NCI-H345 treated with DMSO at 0.1 percent for 48 hours (cell line): ENCODE results near the gene C5orf34.
"Not testable (repeated sequence)": the region's sequence is repeated elsewhere in the genome, so short reads cannot be mapped to it uniquely, and the experiment has no call there.

Experiments used
- DNase-seq: peaks from one replicate; lab custom pipeline; 2025; ENCODE audit not compliant: unreplicated experiment; lab: John Stamatoyannopoulos, UW

Gene C5orf34

DNA sequence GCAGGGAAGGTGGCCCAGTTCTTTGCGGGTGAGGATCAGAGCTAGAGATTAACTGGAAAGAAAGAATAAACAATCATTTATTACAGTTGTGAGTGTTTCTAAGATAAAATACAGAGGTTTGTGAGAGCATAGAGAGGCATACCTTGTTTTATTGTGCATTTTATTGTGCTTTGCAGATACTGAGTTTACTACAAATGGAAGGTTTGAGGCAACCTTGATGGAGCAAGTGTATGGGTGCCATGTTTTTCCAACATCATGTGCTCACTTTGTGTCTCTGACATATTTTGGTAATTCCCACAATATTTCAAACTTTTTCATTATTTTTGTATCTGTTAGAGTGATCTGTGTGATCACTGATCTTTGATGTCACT, 715 bp upstream of the C5orf34 start:
- no peak for DNase-seq

DNA sequence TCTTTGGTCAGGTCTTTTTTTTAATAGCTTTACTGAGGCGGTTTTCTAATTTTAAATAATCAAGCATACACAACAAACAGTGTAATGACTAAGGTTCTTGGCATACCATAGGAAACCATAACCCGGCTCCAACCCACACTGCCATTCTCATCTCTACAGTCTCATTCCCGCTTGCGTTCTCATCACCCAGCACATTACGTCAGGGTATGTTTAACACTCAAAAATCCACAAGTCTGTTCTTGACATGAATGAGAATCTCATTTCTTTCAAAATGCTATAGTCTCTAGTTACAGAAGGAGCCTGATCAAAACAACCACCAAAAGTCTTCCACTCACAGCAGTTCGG, 505 bp downstream of the C5orf34 start:
- DNase-seq = no peak

DNA sequence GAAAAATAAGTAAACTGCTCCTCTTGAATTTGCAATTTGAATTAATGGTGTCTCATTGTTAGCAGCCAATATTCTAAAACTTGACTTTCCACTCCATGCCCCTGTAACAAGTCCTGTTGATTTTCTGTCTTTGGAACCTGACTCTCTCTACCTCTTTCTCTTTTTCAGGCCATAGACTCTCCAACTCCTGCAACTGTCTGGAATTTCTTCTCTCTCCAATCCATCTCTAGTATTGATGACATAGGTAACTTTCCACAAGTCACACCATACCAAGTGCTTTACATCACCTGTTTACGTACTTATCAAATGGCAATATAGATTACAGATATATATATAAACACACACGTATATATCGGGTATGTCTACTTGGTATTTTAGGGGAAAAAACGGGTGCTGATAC, 923 bp downstream of the C5orf34 start:
- no peak for DNase-seq

DNA sequence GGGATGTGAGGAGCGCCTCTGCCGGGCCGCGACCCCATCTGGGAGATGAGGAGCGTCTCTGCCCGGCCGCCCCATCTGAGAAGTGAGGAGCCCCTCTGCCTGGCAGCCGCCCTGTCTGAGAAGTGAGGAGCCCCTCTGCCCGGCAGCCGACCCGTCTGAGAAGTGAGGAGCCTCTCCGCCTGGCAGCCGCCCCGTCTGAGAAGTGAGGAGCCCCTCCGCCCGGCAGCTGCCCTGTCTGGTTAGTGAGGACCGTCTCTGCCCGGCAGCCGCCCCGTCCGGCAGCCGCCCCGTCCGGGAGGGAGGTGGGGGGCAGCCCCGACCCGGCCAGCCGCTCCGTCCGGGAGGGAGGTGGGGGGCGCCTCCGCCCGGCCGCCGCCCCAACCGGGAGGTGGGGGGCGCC, 3.9 kb downstream of the C5orf34 start:
- DNase-seq = not testable (repeated sequence)

DNA sequence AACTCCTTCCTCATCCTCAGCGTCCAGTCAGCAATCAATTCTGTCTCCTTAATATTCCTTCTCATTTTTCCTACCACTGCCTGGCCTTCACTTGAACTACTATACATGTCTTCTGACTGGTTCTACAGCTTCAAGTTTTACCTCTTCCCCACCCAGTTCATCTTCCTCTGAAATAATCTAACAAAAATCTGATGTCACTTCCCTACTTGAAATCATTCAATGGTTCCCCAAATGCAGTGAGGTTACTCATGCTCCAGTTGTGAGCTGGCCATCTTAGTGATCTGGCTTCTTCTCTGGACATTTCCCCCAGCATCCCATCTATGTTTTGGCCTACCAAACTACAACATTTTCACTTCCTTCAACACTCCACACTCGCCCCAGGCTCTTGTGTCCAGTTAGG, 16.4 kb downstream of the C5orf34 start:
- no peak for DNase-seq

DNA sequence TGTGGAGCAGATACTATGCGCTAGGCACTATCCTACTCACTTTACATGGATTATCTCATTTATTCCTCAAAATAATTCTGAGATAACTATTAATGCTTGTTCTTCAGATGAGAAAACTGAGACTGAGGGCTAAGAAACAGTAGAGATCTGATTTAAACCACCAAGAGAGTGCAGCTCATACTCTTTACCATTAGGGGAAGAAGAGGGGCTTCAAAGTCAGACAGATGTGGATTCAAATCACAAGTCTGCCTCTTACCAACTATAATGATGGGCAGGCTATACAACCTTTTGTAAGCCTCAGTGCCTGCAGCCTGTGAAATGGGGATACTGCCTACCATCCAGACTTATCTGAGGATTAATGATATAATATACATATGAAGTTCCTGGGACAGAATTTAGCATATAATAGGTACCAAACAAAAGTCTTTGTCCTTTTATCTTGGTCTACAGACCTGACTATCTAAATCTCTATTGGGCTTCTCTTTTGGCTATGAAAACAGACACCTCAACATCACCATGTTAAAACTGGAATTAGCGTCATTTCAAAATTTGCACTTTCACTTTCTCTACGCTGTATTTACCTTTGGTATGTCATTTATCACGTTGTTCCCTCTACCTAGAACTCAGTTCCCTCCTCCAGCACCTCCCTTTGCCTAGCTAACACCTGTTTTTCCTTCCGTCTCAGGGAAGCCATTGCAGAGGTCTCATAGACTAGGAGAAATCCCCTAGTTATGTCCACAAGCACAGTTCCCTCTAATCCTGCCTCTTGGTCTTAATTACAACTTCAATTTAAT, 17.4 kb downstream of the C5orf34 start:
- DNase-seq = no peak

GRCh38 chr5:43491326-43491725, 23.6 kb downstream of the C5orf34 start:
- DNase-seq = no peak

- no peak for DNase-seq
Measured at GRCh38 chr5:43486353-43486752, 28.6 kb downstream of the C5orf34 start.

GRCh38 chr5:43485406-43485805, 29.5 kb downstream of the C5orf34 start:
- no peak for DNase-seq

DNA sequence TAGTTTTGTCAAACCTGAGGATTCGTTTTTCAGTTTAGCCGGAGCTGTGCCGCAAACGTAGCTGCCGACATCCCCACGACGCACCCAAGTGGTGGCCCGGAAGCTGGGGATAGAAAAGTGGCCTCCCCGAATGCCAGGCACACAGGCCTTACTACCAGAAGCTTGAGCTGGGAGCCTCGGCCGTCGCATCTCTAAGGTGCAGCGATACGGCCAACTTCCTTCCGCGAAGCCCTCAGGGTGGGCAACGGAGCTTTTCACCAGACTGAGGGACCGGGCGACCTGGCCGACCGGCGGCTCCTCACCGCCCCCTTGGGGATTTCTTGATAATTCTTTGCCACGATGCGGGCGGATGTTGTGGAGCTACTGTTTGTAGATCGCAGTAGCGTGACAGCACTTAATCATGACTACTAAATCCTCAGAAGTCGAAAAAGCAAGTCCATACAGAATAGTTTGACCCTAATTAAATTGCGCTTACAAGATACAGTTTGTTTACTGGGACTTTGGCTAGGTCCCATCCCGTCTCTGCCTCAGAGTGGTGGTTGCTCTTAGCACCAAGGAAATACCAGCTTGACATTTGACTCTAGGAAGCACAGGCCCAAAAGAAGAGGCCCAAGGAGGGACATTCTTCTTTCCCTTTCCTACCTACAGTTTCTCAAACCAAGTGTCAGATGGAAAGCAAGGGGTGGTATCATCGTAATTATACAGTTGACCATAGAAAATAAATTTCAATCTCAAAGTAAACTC, 30.7 kb downstream of the C5orf34 start:
- DNase-seq = peak; percentile 84

- peak; percentile 81 for DNase-seq
Measured at GRCh38 chr5:43483298-43484105, 31.4 kb downstream of the C5orf34 start, which contains the start of gene TMEM267. Gene TMEM267 (minus strand): TSS chr5:43483865. CDS start chr5:43453969, 29,896 bp downstream.

GRCh38 chr5:43482490-43483297, 32.3 kb downstream of the C5orf34 start:
- no peak for DNase-seq

- no peak for DNase-seq
Measured at GRCh38 chr5:43469671-43470391, 45.1 kb downstream of the C5orf34 start.

DNA sequence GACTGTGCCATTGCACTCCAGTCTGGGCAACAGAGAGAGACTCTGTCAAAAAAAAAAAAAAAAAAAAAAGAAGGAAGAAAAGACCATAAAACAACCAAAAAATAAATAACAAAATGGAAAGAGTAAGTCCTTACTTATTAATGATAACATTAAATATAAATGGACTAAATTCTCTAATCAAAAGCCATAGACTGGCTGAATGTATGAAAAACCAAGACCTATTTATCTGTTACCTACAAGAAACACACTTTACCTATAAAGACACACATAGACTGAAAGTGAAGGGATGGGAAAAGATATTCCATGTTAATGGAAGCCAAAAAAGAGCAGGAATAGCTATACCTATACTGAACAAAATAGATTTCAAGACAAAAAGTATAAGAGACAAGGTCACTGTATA, 47.8 kb downstream of the C5orf34 start:
- no peak for DNase-seq

DNA sequence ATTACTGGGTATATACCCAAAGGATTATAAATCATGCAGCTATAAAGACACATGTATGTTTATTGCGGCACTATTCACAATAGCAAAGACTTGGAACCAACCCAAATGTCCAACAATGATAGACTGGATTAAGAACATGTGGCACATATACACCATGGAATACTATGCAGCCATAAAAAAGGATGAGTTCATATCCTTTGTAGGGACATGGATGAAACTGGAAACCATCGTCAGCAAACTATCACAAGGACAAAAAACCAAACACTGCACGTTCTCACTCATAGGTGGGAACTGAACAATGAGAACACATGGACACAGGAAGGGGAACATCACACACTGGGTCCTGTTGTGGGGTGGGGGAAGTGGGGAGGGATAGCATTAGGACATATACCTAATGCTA, 49.5 kb downstream of the C5orf34 start:
- not testable (repeated sequence) for DNase-seq

DNA sequence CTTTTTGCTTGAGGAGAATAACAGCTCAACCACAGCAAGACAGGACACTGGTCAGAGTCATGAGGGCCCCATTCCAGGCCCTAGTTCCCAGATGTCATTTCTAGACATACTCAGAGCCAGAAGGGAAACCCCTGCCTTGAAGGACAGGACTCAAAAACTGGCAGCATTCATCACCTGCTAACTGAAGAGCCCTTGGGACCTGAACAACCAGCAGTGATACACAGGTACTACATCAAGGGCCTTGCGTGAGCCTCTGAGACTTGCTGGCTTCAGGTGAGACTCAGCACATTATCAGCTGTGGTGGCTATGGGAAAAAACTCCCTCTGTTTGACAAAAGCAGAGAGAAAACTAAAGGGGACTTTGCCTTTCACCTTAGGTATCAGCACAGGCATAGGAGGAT, 53.9 kb downstream of the C5orf34 start:
- no peak for DNase-seq

DNA sequence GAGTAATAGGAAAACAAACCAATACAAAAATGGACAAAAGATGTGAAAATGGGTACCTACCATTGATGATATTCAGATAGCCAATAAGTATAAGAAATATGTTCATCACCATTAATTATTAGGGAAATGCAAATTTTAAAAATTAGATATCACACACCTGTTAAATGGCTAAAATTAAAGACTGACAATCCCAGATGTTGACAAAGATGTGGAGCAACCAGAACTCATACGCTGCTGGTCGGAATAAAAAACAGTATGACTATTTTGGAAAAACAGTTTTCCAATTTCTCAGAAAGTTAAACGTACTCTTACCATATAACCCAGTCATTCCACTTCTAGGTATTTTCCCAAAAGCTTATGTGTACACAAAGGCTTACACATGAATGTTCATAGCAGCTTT, 58.4 kb downstream of the C5orf34 start:
- DNase-seq = no peak

- DNase-seq = not testable (repeated sequence)
Measured at GRCh38 chr5:43441575-43441974, 73.4 kb downstream of the C5orf34 start.

DNA sequence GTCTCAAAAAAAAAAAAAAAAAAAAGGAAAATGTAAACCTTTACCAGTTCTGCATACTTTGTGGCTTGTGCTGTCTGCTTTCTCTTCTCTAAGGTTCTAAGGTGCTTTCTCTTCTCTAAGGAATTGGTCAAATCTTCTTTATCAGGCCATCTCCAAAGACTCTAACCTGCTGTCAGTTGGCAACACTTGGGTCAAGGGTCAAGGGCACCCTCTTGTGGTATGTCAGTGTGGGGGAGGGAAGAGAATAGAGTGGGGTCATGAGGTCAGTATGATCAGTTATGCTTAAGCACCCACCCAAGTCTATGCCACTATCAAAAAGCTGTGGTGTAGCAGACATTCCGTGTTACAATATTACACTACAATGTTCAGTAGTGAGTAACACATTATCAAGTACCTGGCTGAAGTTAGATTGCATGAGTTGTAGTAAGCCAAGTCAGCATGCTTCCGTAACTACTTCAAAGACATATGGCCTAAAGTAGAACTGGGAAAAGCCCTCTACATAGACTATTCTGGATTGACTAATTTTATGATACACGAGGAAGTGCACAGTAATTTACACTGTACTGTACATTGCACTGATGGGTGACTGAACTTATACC, 77.8 kb downstream of the C5orf34 start:
- DNase-seq = no peak
